Vagina (tissue), 2 donors: Measurements from ENCODE around the gene FBN3.

Experiments
- CTCF ChIP-seq, 3 experiments: fragments of 450-650 bp in 2 of 3; fragments of 200-600 bp in 1 of 3; sonication (generic) in 1 of 3; IDR thresholded peaks; one replicate each; pipeline ENCODE4 v1.5.1; 2017 to 2019; ENCODE audit warnings: antibody characterized with exemption in 3 of 3, mild to moderate bottlenecking in 2 of 3, moderate library complexity in 2 of 3
- POLR2A ChIP-seq, 2 donors: fragments of 450-650 bp; IDR thresholded peaks; one replicate each; pipeline ENCODE4 v1.6.1; 2017; ENCODE audit warnings: antibody characterized with exemption in 2 of 2, mild to moderate bottlenecking in 2 of 2, moderate library complexity in 2 of 2
- POLR2AphosphoS5 ChIP-seq, 2 donors: sonication (generic); formaldehyde crosslinking; IDR thresholded peaks; one replicate each; pipeline ENCODE4 v1.9.0; 2017; ENCODE audit warnings: antibody characterized with exemption in 2 of 2, mild to moderate bottlenecking in 2 of 2, low read depth in 1 of 2; ENCODE audit not compliant: insufficient read depth in 1 of 2

GRCh38 chr19:8143041-8143440 is 6.4 kb downstream of the FBN3 start:
- no peak for TF ChIP-seq CTCF (IDR thresholded peaks at IDR 0.05)
- TF ChIP-seq POLR2A (IDR thresholded peaks at IDR 0.05), result no peak
- no peak for TF ChIP-seq POLR2AphosphoS5 (IDR thresholded peaks at IDR 0.05; ENCODE audit: insufficient read depth in 1 of 2, low read depth in 1 of 2)
